ENCODE results near the gene ATP6V0B. TPM values are rescaled to one million over a fixed set of nuclear protein-coding genes. Genes with fewer than 3 reads are reported as not detected.

ATP6V0B gene
- total and polyA plus RNA-seq, 9 of the 15 experiments (the other 6 are each of a cell fraction or from before 2014, with no cell fraction given) = 137 to 328 (median 220) TPM

GRCh38 chr1:43974443-43975248 is at the start of gene ATP6V0B (continued):
- TF ChIP-seq, protein P1, sequence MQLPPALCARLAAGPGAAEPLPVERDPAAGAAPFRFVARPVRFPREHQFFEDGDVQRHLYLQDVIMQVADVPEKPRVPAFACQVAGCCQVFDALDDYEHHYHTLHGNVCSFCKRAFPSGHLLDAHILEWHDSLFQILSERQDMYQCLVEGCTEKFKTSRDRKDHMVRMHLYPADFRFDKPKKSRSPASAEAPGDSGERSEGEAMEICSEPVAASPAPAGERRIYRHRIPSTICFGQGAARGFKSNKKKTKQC (CRISPR knock-in tag; IDR thresholded peaks at IDR 0.05) = peak; percentile 71
- no peak for TF ChIP-seq DNMT1 (IDR thresholded peaks at IDR 0.05)
- 0 out of 2 replicates have a peak, but pooled peaks have one; percentile 70 for TF ChIP-seq ZNF584 (CRISPR knock-in tag; IDR thresholded peaks at IDR 0.05; ENCODE audit: low read depth)
- TF ChIP-seq, protein P2, sequence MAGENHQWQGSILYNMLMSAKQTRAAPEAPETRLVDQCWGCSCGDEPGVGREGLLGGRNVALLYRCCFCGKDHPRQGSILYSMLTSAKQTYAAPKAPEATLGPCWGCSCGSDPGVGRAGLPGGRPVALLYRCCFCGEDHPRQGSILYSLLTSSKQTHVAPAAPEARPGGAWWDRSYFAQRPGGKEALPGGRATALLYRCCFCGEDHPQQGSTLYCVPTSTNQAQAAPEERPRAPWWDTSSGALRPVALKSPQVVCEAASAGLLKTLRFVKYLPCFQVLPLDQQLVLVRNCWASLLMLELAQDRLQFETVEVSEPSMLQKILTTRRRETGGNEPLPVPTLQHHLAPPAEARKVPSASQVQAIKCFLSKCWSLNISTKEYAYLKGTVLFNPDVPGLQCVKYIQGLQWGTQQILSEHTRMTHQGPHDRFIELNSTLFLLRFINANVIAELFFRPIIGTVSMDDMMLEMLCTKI (IDR thresholded peaks at IDR 0.05; ENCODE audit: partially characterized antibody) = no peak
- no peak for TF ChIP-seq PHTF2 (CRISPR knock-in tag; IDR thresholded peaks at IDR 0.05)
- TF ChIP-seq SIX5 (IDR thresholded peaks at IDR 0.05; ENCODE audit: borderline replicate concordance in 1 of 2, insufficient read depth in 1 of 2, low read depth in 1 of 2, low read length in 2 of 2) = peak; percentile 92 to 94
- TF ChIP-seq MCM7 (IDR thresholded peaks at IDR 0.05) = no peak
- TF ChIP-seq POLR2G (IDR thresholded peaks at IDR 0.05; ENCODE audit: low read depth, low read length) = peak; percentile 95
- TF ChIP-seq LCOR (CRISPR knock-in tag; IDR thresholded peaks at IDR 0.05) = 0 out of 2 replicates have a peak, but pooled peaks have one; percentile 19
- TF ChIP-seq, protein P3, sequence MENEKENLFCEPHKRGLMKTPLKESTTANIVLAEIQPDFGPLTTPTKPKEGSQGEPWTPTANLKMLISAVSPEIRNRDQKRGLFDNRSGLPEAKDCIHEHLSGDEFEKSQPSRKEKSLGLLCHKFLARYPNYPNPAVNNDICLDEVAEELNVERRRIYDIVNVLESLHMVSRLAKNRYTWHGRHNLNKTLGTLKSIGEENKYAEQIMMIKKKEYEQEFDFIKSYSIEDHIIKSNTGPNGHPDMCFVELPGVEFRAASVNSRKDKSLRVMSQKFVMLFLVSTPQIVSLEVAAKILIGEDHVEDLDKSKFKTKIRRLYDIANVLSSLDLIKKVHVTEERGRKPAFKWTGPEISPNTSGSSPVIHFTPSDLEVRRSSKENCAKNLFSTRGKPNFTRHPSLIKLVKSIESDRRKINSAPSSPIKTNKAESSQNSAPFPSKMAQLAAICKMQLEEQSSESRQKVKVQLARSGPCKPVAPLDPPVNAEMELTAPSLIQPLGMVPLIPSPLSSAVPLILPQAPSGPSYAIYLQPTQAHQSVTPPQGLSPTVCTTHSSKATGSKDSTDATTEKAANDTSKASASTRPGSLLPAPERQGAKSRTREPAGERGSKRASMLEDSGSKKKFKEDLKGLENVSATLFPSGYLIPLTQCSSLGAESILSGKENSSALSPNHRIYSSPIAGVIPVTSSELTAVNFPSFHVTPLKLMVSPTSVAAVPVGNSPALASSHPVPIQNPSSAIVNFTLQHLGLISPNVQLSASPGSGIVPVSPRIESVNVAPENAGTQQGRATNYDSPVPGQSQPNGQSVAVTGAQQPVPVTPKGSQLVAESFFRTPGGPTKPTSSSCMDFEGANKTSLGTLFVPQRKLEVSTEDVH (IDR thresholded peaks at IDR 0.05; ENCODE audit: low read depth, partially characterized antibody) = peak; percentile 79

Data from K562 (cell line).